ENCODE results near the gene TPRG1.

DNA sequence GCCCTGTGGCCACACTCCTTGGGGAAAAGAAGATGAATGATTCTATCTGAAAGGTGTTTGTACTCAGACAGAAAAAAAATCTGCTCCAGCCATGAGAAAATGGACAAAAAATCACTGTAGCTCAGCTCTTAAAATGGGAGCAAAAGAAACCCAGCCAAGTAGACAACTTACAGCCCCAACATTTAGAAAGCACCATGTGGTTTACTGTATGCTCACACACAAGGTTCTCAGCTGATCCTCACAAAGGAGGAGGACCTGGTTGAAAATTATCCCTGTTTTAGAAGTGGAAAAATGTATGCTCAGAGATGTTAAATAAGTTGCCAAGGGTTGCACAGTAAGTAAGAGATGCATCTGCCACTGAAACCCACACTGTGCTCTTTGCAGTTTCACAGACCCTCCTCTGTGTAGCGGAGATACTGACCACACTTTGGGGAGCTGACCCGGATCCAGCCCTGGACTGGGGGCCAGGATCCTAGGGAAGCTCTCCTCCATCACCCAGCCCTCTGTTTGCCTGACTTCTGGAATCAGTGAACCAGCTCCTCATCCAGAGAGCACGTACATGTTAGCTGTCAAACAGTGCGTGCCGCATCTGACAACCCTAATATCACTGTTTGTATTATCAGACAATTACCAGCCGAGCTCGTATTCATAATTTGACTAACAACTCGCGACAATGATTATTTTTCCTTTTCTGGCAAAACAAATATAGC, 32.7 kb upstream of the TPRG1 start:
- TF ChIP-seq, protein P1, sequence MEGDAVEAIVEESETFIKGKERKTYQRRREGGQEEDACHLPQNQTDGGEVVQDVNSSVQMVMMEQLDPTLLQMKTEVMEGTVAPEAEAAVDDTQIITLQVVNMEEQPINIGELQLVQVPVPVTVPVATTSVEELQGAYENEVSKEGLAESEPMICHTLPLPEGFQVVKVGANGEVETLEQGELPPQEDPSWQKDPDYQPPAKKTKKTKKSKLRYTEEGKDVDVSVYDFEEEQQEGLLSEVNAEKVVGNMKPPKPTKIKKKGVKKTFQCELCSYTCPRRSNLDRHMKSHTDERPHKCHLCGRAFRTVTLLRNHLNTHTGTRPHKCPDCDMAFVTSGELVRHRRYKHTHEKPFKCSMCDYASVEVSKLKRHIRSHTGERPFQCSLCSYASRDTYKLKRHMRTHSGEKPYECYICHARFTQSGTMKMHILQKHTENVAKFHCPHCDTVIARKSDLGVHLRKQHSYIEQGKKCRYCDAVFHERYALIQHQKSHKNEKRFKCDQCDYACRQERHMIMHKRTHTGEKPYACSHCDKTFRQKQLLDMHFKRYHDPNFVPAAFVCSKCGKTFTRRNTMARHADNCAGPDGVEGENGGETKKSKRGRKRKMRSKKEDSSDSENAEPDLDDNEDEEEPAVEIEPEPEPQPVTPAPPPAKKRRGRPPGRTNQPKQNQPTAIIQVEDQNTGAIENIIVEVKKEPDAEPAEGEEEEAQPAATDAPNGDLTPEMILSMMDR (optimal IDR thresholded peaks at IDR 0.05 in 1 of 3, IDR thresholded peaks at IDR 0.05 in 1 of 3, conservative IDR thresholded peaks at IDR 0.05 in 1 of 3; ENCODE audit: extremely low read depth in 1 of 3, insufficient read depth in 2 of 3, low read length in 3 of 3): no peak
- no peak for TF ChIP-seq EZH2 (IDR thresholded peaks at IDR 0.05; ENCODE audit: low read length)
